Smooth muscle cell (in vitro differentiated cells): ENCODE measurements around the gene KIF3B. TPM values are rescaled to one million over a fixed set of nuclear protein-coding genes. Genes with fewer than 3 reads are reported as not detected.

Experiments used
- DNase-seq: peaks from one replicate; lab custom pipeline; 2025; ENCODE audit not compliant: unreplicated experiment; lab: John Stamatoyannopoulos, UW
- H2AFZ ChIP-seq: fragments of 200-600 bp; sonication (generic); 2 replicates; pipeline ENCODE4 v1.6.0; 2016; ENCODE audit warnings: antibody characterized with exemption, low read depth, mild to moderate bottlenecking
- H3F3A ChIP-seq: fragments of 200-600 bp; sonication (generic); 2 replicates; pipeline ENCODE4 v1.6.0; 2017; ENCODE audit warnings: antibody characterized with exemption, low read depth
- H3K27ac ChIP-seq: fragments of 200-600 bp; sonication (generic); 2 replicates; pipeline ENCODE4 v1.5.1; 2016; ENCODE audit warnings: low read depth, mild to moderate bottlenecking
- H3K27me3 ChIP-seq: fragments of 200-600 bp; sonication (generic); 2 replicates; pipeline ENCODE4 v1.6.1; 2016; ENCODE audit warnings: low read depth, mild to moderate bottlenecking
- H3K36me3 ChIP-seq: fragments of 200-600 bp; sonication (generic); 2 replicates; pipeline ENCODE4 v1.5.1; 2016; ENCODE audit warnings: low read depth
- H3K4me1 ChIP-seq: fragments of 200-600 bp; sonication (generic); 2 replicates; pipeline ENCODE4 v1.5.1; 2016; ENCODE audit warnings: low read depth
- H3K4me2 ChIP-seq: fragments of 200-600 bp; sonication (generic); 2 replicates; pipeline ENCODE4 v1.6.0; 2016; ENCODE audit warnings: mild to moderate bottlenecking
- H3K4me3 ChIP-seq: fragments of 200-600 bp; sonication (generic); 2 replicates; pipeline ENCODE4 v1.5.1; 2016; ENCODE audit warnings: mild to moderate bottlenecking
- H3K79me2 ChIP-seq: fragments of 200-600 bp; sonication (generic); 2 replicates; pipeline ENCODE4 v1.6.0; 2016; ENCODE audit warnings: low read depth, mild to moderate bottlenecking
- H3K9ac ChIP-seq: fragments of 200-600 bp; sonication (generic); 2 replicates; pipeline ENCODE4 v1.6.0; 2016; ENCODE audit warnings: low read depth
- H3K9me3 ChIP-seq: fragments of 200-600 bp; sonication (generic); replicated peaks from 2 replicates; pipeline ENCODE4 v1.5.1; 2016; ENCODE audit warnings: low read depth
- H4K20me1 ChIP-seq: fragments of 200-600 bp; sonication (generic); 2 replicates; pipeline ENCODE4 v1.6.0; 2016; ENCODE audit warnings: low read depth
- CTCF ChIP-seq: fragments of 200-600 bp; sonication (generic); IDR thresholded peaks from 2 replicates; pipeline ENCODE4 v1.5.1; 2017; ENCODE audit warnings: borderline replicate concordance, mild to moderate bottlenecking, antibody characterized with exemption; ENCODE audit not compliant: insufficient read depth, poor library complexity, severe bottlenecking
- WGBS: methylation state at CpG from one replicate; pipeline ENCODE4 v1.1.7; 2016; ENCODE audit warnings: low lambda C conversion rate; 5-methylcytosine and 5-hydroxymethylcytosine counted together
- polyA plus RNA-seq: library from polyadenylated mRNA; unstranded; fragments of >200 nt; fragmentation: Nextera tagmentation; extraction: Ambion mirVana; gene quantifications from 2 replicates; pipeline ENCODE4 v1.2.1, GENCODE V29; 2016
- total RNA-seq: library from RNA; depleted of rRNA; stranded (reverse); fragments of >200 nt; gene quantifications from 2 replicates; pipeline ENCODE4 v1.2.3, GENCODE V29; 2014

Gene KIF3B
- total and polyA plus RNA-seq, 2 experiments from 2014 or later, result 8.2 to 20.0 TPM

- peaks cover 11% of the 10 kb centered on the region for H3K4me1 ChIP-seq
- H3K36me3 ChIP-seq, result no peaks in the 10 kb centered on the region
- peaks cover 59% of the 10 kb centered on the region for H4K20me1 ChIP-seq
- DNase-seq, result no peak
- 40% methylated on average over 11 of the region's 11 CpGs for WGBS
- peak overlapping the region; percentile 96 for H3K4me3 ChIP-seq
- H3K9ac ChIP-seq, result peak overlapping the region; percentile 92
- TF ChIP-seq CTCF, result no peak
- H3K9me3 ChIP-seq, result no peaks in the 10 kb centered on the region
- H3K4me2 ChIP-seq, result peak overlapping the region; percentile 90
- no peak overlapping the region for H2AFZ ChIP-seq
- peaks cover 43% of the 10 kb centered on the region for H3F3A ChIP-seq
- H3K27ac ChIP-seq, result peak overlapping the region; percentile 98
- no peaks in the 10 kb centered on the region for H3K27me3 ChIP-seq
- H3K79me2 ChIP-seq, result peaks cover 62% of the 10 kb centered on the region
These were observed 82.3 kb downstream of the KIF3B start for GRCh38 chr20:32359633-32360332.

- H3K9ac ChIP-seq, result peak overlapping the region; percentile 92
- peak overlapping the region; percentile 90 for H3K4me2 ChIP-seq
- no peak for TF ChIP-seq CTCF
- 90% methylated on average over 5 of the region's 5 CpGs for WGBS
- H3F3A ChIP-seq, result peaks cover 42% of the 10 kb centered on the region
- no peak for DNase-seq
- no peaks in the 10 kb centered on the region for H3K9me3 ChIP-seq
- no peak overlapping the region for H2AFZ ChIP-seq
- H3K36me3 ChIP-seq, result no peaks in the 10 kb centered on the region
- H3K27me3 ChIP-seq, result no peaks in the 10 kb centered on the region
- H3K79me2 ChIP-seq, result peaks cover 67% of the 10 kb centered on the region
- peaks cover 11% of the 10 kb centered on the region for H3K4me1 ChIP-seq
- H4K20me1 ChIP-seq, result peaks cover 64% of the 10 kb centered on the region
- peak overlapping the region; percentile 96 for H3K4me3 ChIP-seq
- H3K27ac ChIP-seq, result peak overlapping the region; percentile 98
These were observed 82.8 kb downstream of the KIF3B start for GRCh38 chr20:32360333-32360634.

GRCh38 chr20:32362901-32363364, 85.5 kb downstream of the KIF3B start:
- Histone ChIP-seq H3K36me3 (no peaks in the 10 kb centered on the region), H4K20me1 (peaks cover 90% of the 10 kb centered on the region), H3K4me3 (peak overlapping the region; percentile 4), H2AFZ (no peak overlapping the region), H3K4me1 (peaks cover 15% of the 10 kb centered on the region), H3K9me3 (no peaks in the 10 kb centered on the region), H3K4me2 (peak overlapping the region; percentile 61), H3K27me3 (no peaks in the 10 kb centered on the region), H3K27ac (peak overlapping the region; percentile 46), H3K9ac (no peak overlapping the region), H3K79me2 (peaks cover 94% of the 10 kb centered on the region), H3F3A (peaks cover 29% of the 10 kb centered on the region)
- no peak for DNase-seq
- WGBS, result 33% methylated on average over 4 of the region's 4 CpGs
- TF ChIP-seq CTCF, result no peak

- no peak overlapping the region for H2AFZ ChIP-seq
These were observed 86.0 kb downstream of the KIF3B start for GRCh38 chr20:32363492-32363891.

More at GRCh38 chr20:32363492-32363891, 86.0 kb downstream of the KIF3B start:
- no peaks in the 10 kb centered on the region for H3K36me3 ChIP-seq
- H3K4me2 ChIP-seq, result peak overlapping the region; percentile 61
- no peak for TF ChIP-seq CTCF
- H3K27ac ChIP-seq, result peak overlapping the region; percentile 46
- peaks cover 21% of the 10 kb centered on the region for H3K4me1 ChIP-seq
- peaks cover 99% of the 10 kb centered on the region for H3K79me2 ChIP-seq
- no peak for DNase-seq
- no peak overlapping the region for H3K9ac ChIP-seq
- H3K9me3 ChIP-seq, result no peaks in the 10 kb centered on the region
- H3K4me3 ChIP-seq, result no peak overlapping the region
- H3F3A ChIP-seq, result peaks cover 29% of the 10 kb centered on the region
- no peaks in the 10 kb centered on the region for H3K27me3 ChIP-seq
- 72% methylated on average over 2 of the region's 2 CpGs for WGBS
- H4K20me1 ChIP-seq, result peaks cover 96% of the 10 kb centered on the region
